Measurements from ENCODE around the gene SPESP1.

SPESP1 gene

GRCh38 chr15:68990992-68991500, 60.7 kb downstream of the SPESP1 start:
- DNase-seq (ENCODE audit: low read depth in 2 of 3, low spot score in 2 of 3): no peak

DNA sequence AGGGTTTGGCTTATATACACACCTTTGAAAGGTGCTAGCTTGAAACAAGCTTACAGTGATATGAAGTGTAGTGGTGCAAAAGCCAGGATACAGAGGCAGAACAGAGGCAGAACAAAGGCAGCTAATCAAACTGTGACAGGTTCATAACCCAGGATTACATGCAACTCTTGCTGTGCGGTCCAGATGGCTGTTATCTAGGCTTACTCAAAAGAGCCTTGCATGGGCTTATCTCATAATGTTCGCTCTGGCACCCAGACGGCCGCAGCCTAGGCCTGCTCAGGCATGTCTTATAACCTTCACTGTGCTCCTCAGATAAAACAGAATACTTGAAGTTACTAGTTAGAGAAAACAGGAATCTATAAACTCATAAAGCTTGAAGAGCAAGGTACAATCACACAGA, 61.4 kb downstream of the SPESP1 start:
- no peak for DNase-seq (ENCODE audit: low read depth in 2 of 3, low spot score in 2 of 3)

- DNase-seq (ENCODE audit: low read depth in 2 of 3, low spot score in 2 of 3): no peak
Observed at GRCh38 chr15:68992696-68993095, 62.4 kb downstream of the SPESP1 start.

- DNase-seq (ENCODE audit: low read depth in 2 of 3, low spot score in 2 of 3): no peak
Observed at GRCh38 chr15:68993276-68993675, 63.0 kb downstream of the SPESP1 start.

- DNase-seq (ENCODE audit: low read depth in 2 of 3, low spot score in 2 of 3): no peak
Observed at GRCh38 chr15:68994149-68994548, 63.8 kb downstream of the SPESP1 start.

- DNase-seq (ENCODE audit: low read depth in 2 of 3, low spot score in 2 of 3): no peak
Observed at GRCh38 chr15:68994981-68995761, 64.8 kb downstream of the SPESP1 start.
